ENCODE data around the gene SST. TPM values are rescaled to one million over a fixed set of nuclear protein-coding genes. Genes with fewer than 3 reads are reported as not detected.

The SST gene
- polyA plus RNA-seq, 1 donor from 2014 or later = 9.7 TPM

DNA sequence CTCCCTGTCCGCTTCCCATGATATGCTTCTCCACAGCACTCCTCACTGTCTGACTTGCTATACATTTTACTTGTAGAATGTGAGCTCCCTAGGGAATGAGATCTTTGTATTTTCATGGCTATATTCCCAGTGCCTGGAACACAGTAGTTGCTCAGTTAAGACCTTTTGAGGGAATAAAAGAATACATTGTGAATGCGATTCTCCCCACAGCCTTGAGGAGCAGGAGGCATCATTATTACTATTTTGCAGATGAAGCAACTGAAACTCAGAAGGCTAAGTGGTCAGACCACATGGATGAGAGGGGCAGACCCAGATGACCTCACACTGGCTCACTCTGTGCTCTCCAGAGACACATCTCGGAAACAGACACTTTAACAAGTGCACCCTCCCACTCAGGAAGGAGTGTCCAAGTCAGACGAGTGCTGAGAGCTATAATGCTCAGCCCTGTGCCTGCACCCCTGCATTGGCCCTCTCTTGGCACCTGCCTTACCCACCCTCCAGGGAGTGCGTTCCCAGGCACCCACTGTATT lies 46.8 kb downstream of the SST start:
- H3K36me3 ChIP-seq (ENCODE audit: insufficient read depth, low read length) = no peaks in the 10 kb centered on the region
- TF ChIP-seq MXI1 (conservative IDR thresholded peaks at IDR 0.05; ENCODE audit: poor library complexity, severe bottlenecking) = no peak

GRCh38 chr3:187621881-187622280 lies 48.3 kb downstream of the SST start:
- no peak overlapping the region for H3K9ac ChIP-seq (ENCODE audit: low read length)
- H2AFZ ChIP-seq (ENCODE audit: low read depth, low read length) = no peak overlapping the region
- TF ChIP-seq SMC3 (conservative IDR thresholded peaks at IDR 0.05; ENCODE audit: poor library complexity) (no peak), EP300 (conservative IDR thresholded peaks at IDR 0.05; ENCODE audit: poor library complexity, severe bottlenecking) (no peak), REST (IDR thresholded peaks at IDR 0.05; ENCODE audit: borderline replicate concordance) (no peak), EZH2 (IDR thresholded peaks at IDR 0.05; ENCODE audit: borderline replicate concordance, insufficient read depth, low read length, poor library complexity, severe bottlenecking) (no peak), TAF1 (IDR thresholded peaks at IDR 0.05; ENCODE audit: low read depth) (no peak), RAD21 (conservative IDR thresholded peaks at IDR 0.05) (no peak), POLR2AphosphoS5 (IDR thresholded peaks at IDR 0.05) (no peak), MXI1 (conservative IDR thresholded peaks at IDR 0.05; ENCODE audit: poor library complexity, severe bottlenecking) (no peak)
- TF ChIP-seq, protein P1, sequence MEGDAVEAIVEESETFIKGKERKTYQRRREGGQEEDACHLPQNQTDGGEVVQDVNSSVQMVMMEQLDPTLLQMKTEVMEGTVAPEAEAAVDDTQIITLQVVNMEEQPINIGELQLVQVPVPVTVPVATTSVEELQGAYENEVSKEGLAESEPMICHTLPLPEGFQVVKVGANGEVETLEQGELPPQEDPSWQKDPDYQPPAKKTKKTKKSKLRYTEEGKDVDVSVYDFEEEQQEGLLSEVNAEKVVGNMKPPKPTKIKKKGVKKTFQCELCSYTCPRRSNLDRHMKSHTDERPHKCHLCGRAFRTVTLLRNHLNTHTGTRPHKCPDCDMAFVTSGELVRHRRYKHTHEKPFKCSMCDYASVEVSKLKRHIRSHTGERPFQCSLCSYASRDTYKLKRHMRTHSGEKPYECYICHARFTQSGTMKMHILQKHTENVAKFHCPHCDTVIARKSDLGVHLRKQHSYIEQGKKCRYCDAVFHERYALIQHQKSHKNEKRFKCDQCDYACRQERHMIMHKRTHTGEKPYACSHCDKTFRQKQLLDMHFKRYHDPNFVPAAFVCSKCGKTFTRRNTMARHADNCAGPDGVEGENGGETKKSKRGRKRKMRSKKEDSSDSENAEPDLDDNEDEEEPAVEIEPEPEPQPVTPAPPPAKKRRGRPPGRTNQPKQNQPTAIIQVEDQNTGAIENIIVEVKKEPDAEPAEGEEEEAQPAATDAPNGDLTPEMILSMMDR (IDR thresholded peaks at IDR 0.05; ENCODE audit: poor library complexity, severe bottlenecking) = no peak
- H3K4me2 ChIP-seq (ENCODE audit: low read length) = no peak overlapping the region
- no peak overlapping the region for H3K27ac ChIP-seq (ENCODE audit: low read length)
- H3K9me2 ChIP-seq (ENCODE audit: insufficient read depth, low read length) = no peaks in the 10 kb centered on the region
- H3K4me3 ChIP-seq (ENCODE audit: low read length) = no peak overlapping the region
- no peaks in the 10 kb centered on the region for H4K20me1 ChIP-seq (ENCODE audit: insufficient read depth)
- no peaks in the 10 kb centered on the region for H3K36me3 ChIP-seq (ENCODE audit: insufficient read depth, low read length)
- H3K9me3 ChIP-seq (ENCODE audit: low read length) = no peaks in the 10 kb centered on the region
- H3K27me3 ChIP-seq (ENCODE audit: insufficient read depth, low read depth, low read length) = peaks cover 12% of the 10 kb centered on the region
- no peaks in the 10 kb centered on the region for H3K79me2 ChIP-seq (replicated peaks; ENCODE audit: insufficient read depth, low read length)
- no peaks in the 10 kb centered on the region for H3F3A ChIP-seq (ENCODE audit: insufficient read depth, low read length, poor library complexity, severe bottlenecking)

More for the DNA sequence above, 46.8 kb downstream of the SST start:
- H3K9ac ChIP-seq (ENCODE audit: low read length) = no peak overlapping the region
- H3F3A ChIP-seq (ENCODE audit: insufficient read depth, low read length, poor library complexity, severe bottlenecking) = no peaks in the 10 kb centered on the region
- no peak overlapping the region for H3K27ac ChIP-seq (ENCODE audit: low read length)
- no peak overlapping the region for H3K4me3 ChIP-seq (ENCODE audit: low read length)
- H4K20me1 ChIP-seq (ENCODE audit: insufficient read depth) = no peaks in the 10 kb centered on the region
- H2AFZ ChIP-seq (ENCODE audit: low read depth, low read length) = no peak overlapping the region
- no peaks in the 10 kb centered on the region for H3K9me2 ChIP-seq (ENCODE audit: insufficient read depth, low read length)
- no peaks in the 10 kb centered on the region for H3K79me2 ChIP-seq (replicated peaks; ENCODE audit: insufficient read depth, low read length)
- peaks cover 12% of the 10 kb centered on the region for H3K27me3 ChIP-seq (ENCODE audit: insufficient read depth, low read depth, low read length)
- H3K4me2 ChIP-seq (ENCODE audit: low read length) = no peak overlapping the region
- H3K9me3 ChIP-seq (ENCODE audit: low read length) = no peaks in the 10 kb centered on the region

All from neural cell (in vitro differentiated cells).